Measurements from ENCODE around the gene TFPI2. TPM values are rescaled to one million over a fixed set of nuclear protein-coding genes. Genes with fewer than 3 reads are reported as not detected.
"Not testable (repeated sequence)": the region's sequence is repeated elsewhere in the genome, so short reads cannot be mapped to it uniquely, and the experiment has no call there.

The TFPI2 gene
- total and polyA plus RNA-seq, 4 donors = 3.9 to 11.8 (median 6.7) TPM

GRCh38 chr7:93915206-93915842 lies 24.8 kb upstream of the TFPI2 start:
- not testable (repeated sequence) for DNase-seq; H3K27me3 ChIP-seq (ENCODE audit: control insufficient read depth in 3 of 3, insufficient read depth in 3 of 3, low read length in 2 of 3); H3K4me3 ChIP-seq; H3K9me3 ChIP-seq (ENCODE audit: control insufficient read depth in 4 of 4, insufficient read depth in 3 of 4, low read length in 3 of 4); ATAC-seq (ENCODE audit: insufficient read depth, low FRiP score); H3K36me3 ChIP-seq (ENCODE audit: control insufficient read depth in 4 of 4, insufficient read depth in 4 of 4, low read length in 4 of 4); H3K9ac ChIP-seq (ENCODE audit: insufficient read depth in 1 of 2, low read length in 2 of 2); H3K4me1 ChIP-seq (ENCODE audit: control insufficient read depth in 5 of 5, insufficient read depth in 5 of 5, low read length in 5 of 5); H3K27ac ChIP-seq (ENCODE audit: low read depth in 1 of 2, low read length in 1 of 2)
- WGBS, 2 donors = 84 to 89% methylated on average over 3 of the region's 3 CpGs

DNA sequence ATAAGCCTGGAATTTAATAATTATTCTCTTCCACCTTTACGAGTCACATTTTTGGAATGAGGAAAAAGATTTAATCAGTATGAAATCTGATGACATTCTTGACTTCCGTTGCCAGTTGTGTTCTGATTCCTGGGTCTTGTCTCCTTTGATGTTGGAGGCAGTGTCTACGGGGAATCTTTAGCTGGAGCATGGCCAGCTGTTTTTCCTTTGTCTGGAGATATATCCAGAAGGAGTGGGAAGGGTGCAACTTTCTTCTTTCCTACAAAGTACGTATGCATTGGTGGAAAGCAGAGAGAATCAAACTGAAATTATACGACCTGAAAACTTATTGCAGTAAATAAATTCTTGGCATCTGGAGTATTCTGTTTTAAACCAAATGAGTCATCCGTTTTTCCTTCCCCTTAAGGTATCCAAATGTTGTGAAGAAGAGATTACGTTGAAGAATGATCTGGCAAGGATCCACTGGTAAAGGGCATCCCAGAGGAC lies 24.1 kb upstream of the TFPI2 start:
- peak in 1 of 3 donors; percentile 14 for DNase-seq
- Histone ChIP-seq H3K9ac (ENCODE audit: insufficient read depth in 1 of 2, low read length in 2 of 2) (no peak overlapping the region), H3K27me3 (ENCODE audit: control insufficient read depth in 3 of 3, insufficient read depth in 3 of 3, low read length in 2 of 3) (no peaks in the 10 kb centered on the region), H3K4me3 (no peak overlapping the region), H3K36me3 (ENCODE audit: control insufficient read depth in 4 of 4, insufficient read depth in 4 of 4, low read length in 4 of 4) (no peaks in the 10 kb centered on the region), H3K9me3 (ENCODE audit: control insufficient read depth in 4 of 4, insufficient read depth in 3 of 4, low read length in 3 of 4) (no peaks in the 10 kb centered on the region), H3K4me1 (ENCODE audit: control insufficient read depth in 5 of 5, insufficient read depth in 5 of 5, low read length in 5 of 5) (peaks cover 0 to 5% (median 0%) of the 10 kb centered on the region in 5 donors), H3K27ac (ENCODE audit: low read depth in 1 of 2, low read length in 1 of 2) (no peak overlapping the region)
- ATAC-seq (ENCODE audit: insufficient read depth, low FRiP score) = no peak
- 47 to 67% methylated on average over 7 of the region's 7 CpGs for WGBS, 2 donors
- TF ChIP-seq, protein P1, sequence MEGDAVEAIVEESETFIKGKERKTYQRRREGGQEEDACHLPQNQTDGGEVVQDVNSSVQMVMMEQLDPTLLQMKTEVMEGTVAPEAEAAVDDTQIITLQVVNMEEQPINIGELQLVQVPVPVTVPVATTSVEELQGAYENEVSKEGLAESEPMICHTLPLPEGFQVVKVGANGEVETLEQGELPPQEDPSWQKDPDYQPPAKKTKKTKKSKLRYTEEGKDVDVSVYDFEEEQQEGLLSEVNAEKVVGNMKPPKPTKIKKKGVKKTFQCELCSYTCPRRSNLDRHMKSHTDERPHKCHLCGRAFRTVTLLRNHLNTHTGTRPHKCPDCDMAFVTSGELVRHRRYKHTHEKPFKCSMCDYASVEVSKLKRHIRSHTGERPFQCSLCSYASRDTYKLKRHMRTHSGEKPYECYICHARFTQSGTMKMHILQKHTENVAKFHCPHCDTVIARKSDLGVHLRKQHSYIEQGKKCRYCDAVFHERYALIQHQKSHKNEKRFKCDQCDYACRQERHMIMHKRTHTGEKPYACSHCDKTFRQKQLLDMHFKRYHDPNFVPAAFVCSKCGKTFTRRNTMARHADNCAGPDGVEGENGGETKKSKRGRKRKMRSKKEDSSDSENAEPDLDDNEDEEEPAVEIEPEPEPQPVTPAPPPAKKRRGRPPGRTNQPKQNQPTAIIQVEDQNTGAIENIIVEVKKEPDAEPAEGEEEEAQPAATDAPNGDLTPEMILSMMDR (IDR thresholded peaks at IDR 0.05; ENCODE audit: control extremely low read depth, extremely low read depth) = no peak

GRCh38 chr7:93913197-93913596 lies 22.6 kb upstream of the TFPI2 start:
- Histone ChIP-seq H3K9ac (ENCODE audit: insufficient read depth in 1 of 2, low read length in 2 of 2) (no peak overlapping the region), H3K27ac (ENCODE audit: low read depth in 1 of 2, low read length in 1 of 2) (no peak overlapping the region), H3K9me3 (ENCODE audit: control insufficient read depth in 4 of 4, insufficient read depth in 3 of 4, low read length in 3 of 4) (no peaks in the 10 kb centered on the region), H3K4me3 (no peak overlapping the region), H3K27me3 (ENCODE audit: control insufficient read depth in 3 of 3, insufficient read depth in 3 of 3, low read length in 2 of 3) (no peaks in the 10 kb centered on the region), H3K4me1 (ENCODE audit: control insufficient read depth in 5 of 5, insufficient read depth in 5 of 5, low read length in 5 of 5) (peaks cover 0 to 5% (median 0%) of the 10 kb centered on the region in 5 donors), H3K36me3 (ENCODE audit: control insufficient read depth in 4 of 4, insufficient read depth in 4 of 4, low read length in 4 of 4) (no peaks in the 10 kb centered on the region)
- TF ChIP-seq, protein P1 (IDR thresholded peaks at IDR 0.05; ENCODE audit: control extremely low read depth, extremely low read depth) = no peak
- ATAC-seq (ENCODE audit: insufficient read depth, low FRiP score) (no peak), DNase-seq (no peak)

GRCh38 chr7:93911661-93912060 lies 21.1 kb upstream of the TFPI2 start:
- not testable (repeated sequence) for H3K36me3 ChIP-seq (ENCODE audit: control insufficient read depth in 4 of 4, insufficient read depth in 4 of 4, low read length in 4 of 4); H3K4me3 ChIP-seq; ATAC-seq (ENCODE audit: insufficient read depth, low FRiP score); H3K9me3 ChIP-seq (ENCODE audit: control insufficient read depth in 4 of 4, insufficient read depth in 3 of 4, low read length in 3 of 4); H3K27me3 ChIP-seq (ENCODE audit: control insufficient read depth in 3 of 3, insufficient read depth in 3 of 3, low read length in 2 of 3); H3K27ac ChIP-seq (ENCODE audit: low read depth in 1 of 2, low read length in 1 of 2); H3K4me1 ChIP-seq (ENCODE audit: control insufficient read depth in 5 of 5, insufficient read depth in 5 of 5, low read length in 5 of 5); H3K9ac ChIP-seq (ENCODE audit: insufficient read depth in 1 of 2, low read length in 2 of 2); DNase-seq

DNA sequence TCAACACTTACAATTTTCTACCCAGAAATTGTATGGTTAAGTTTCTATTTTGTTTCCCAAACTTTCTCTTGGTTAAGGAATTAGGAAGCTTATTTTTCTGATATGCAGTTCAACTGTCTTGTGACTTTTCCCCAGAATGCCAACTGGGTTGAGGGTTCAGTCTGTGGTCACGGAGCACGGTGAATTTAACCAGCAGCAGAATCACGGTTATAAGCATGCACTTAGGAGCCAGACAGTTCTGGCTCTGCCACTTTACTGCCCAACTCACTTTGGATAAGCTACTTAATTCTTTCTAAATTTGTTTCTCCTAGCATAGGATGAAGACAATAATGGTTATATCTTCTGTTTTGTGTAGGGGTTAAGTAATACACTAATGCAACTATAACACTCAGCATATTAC lies 20.7 kb upstream of the TFPI2 start:
- not testable (repeated sequence) for H3K9ac ChIP-seq (ENCODE audit: insufficient read depth in 1 of 2, low read length in 2 of 2); H3K9me3 ChIP-seq (ENCODE audit: control insufficient read depth in 4 of 4, insufficient read depth in 3 of 4, low read length in 3 of 4); H3K4me3 ChIP-seq; H3K36me3 ChIP-seq (ENCODE audit: control insufficient read depth in 4 of 4, insufficient read depth in 4 of 4, low read length in 4 of 4); H3K4me1 ChIP-seq (ENCODE audit: control insufficient read depth in 5 of 5, insufficient read depth in 5 of 5, low read length in 5 of 5); H3K27ac ChIP-seq (ENCODE audit: low read depth in 1 of 2, low read length in 1 of 2); DNase-seq; ATAC-seq (ENCODE audit: insufficient read depth, low FRiP score); H3K27me3 ChIP-seq (ENCODE audit: control insufficient read depth in 3 of 3, insufficient read depth in 3 of 3, low read length in 2 of 3)
- WGBS, 2 donors = 50 to 94% methylated on average over 2 to 3 of the region's 3 CpGs

Measured in lung (tissue), 12 donors.